Measurements from ENCODE around the gene OMP. TPM values are rescaled to one million over a fixed set of nuclear protein-coding genes. Genes with fewer than 3 reads are reported as not detected.

OMP gene
- total and polyA plus RNA-seq, 4 donors, result 0.33 to 0.56 TPM; not detected in 2

DNA sequence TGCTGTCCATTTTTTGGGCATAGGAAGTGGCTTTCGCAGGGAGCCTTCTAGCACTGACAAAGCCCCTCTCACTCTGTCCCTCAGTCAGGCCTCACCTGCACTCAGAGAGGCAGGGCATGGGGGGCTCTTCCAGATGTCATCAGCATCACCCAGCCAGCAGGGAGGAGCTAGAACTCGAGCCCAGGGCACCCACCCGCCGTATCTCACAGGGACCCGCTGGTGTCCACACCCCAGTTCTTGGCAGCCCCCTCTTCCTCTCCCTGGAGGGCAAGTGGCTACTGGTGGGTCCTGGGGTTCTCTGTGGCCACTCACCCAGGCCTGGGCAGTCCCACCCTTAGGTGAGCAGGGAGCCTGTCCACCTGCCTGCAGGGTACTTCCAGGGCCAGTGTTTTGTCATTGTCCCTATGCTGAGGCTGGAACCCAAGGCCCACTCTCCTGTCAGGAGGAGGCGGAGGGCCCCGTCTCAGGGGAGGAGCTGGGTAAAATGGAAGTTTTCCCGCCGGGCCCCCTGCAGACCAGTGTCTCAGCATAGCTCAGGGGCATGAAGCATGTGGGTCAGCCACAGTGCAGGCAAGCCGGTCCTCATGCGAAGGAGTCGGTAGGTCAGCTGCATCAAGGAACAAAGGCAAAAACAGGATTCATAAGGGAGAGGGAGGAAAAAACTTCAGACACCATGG, 47.2 kb downstream of the OMP start:
- Histone ChIP-seq H3K27me3 (ENCODE audit: control insufficient read depth, insufficient read depth, low read length) (peaks cover 8% of the 10 kb centered on the region), H3K4me1 (ENCODE audit: control insufficient read depth, insufficient read depth, low read length) (peaks cover 53% of the 10 kb centered on the region), H3K27ac (ENCODE audit: low read depth, low read length) (no peak overlapping the region), H3K9me3 (ENCODE audit: control insufficient read depth, insufficient read depth, low read length) (no peaks in the 10 kb centered on the region), H3K4me3 (ENCODE audit: low read depth, low read length) (no peak overlapping the region), H3K36me3 (ENCODE audit: control insufficient read depth, insufficient read depth, low read length) (no peaks in the 10 kb centered on the region)
- DNase-seq (ENCODE audit: low read depth in 4 of 6, low spot score in 6 of 6), result no peak
- 69% methylated on average over 12 of the region's 12 CpGs for WGBS (ENCODE audit: insufficient coverage)

GRCh38 chr11:77150836-77151235, 48.2 kb downstream of the OMP start:
- H3K27ac ChIP-seq (ENCODE audit: low read depth, low read length), result no peak overlapping the region
- no peaks in the 10 kb centered on the region for H3K36me3 ChIP-seq (ENCODE audit: control insufficient read depth, insufficient read depth, low read length)
- peaks cover 59% of the 10 kb centered on the region for H3K4me1 ChIP-seq (ENCODE audit: control insufficient read depth, insufficient read depth, low read length)
- 82% methylated on average over 9 of the region's 10 CpGs for WGBS (ENCODE audit: insufficient coverage)
- no peaks in the 10 kb centered on the region for H3K9me3 ChIP-seq (ENCODE audit: control insufficient read depth, insufficient read depth, low read length)
- no peak overlapping the region for H3K4me3 ChIP-seq (ENCODE audit: low read depth, low read length)
- peaks cover 8% of the 10 kb centered on the region for H3K27me3 ChIP-seq (ENCODE audit: control insufficient read depth, insufficient read depth, low read length)
- DNase-seq (ENCODE audit: low read depth in 4 of 6, low spot score in 6 of 6), result no peak

DNA sequence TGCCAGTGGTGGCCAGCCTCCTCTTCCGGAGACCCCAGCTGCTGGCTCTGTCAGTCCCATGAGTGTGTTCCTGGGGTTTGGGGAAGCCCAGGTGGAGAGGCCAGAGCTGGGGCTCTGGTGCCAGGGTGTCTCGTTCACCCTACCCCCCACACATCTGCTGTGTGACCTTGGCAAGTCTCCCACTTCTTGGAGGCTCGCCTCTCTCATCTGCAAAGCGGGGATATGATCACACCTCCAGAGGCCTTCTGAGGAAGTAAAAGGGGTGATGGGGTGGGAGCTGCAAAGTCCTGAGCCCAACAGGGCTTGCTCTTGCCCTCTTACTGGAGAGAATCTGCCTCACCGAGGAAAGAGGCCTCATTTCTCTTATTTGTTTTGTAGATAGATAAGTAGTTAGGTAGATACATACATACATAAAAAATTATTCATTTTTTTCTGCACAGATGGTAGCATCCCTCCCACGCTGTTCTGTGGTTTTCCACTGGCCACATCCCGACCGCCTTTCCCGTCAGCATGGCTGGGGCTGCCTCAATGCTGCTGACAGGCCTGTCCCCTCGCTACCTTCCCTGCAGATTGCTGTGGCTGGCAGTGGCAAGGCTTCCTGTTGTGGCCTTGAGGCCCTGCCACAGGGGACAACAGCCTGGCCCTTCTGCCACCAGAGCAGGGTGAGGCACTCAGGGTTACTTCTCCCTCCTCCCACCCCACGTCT, 49.3 kb downstream of the OMP start:
- 87% methylated on average over 6 of the region's 11 CpGs for WGBS (ENCODE audit: insufficient coverage)
- no peak for DNase-seq (ENCODE audit: low read depth in 4 of 6, low spot score in 6 of 6)
- H3K9me3 ChIP-seq (ENCODE audit: control insufficient read depth, insufficient read depth, low read length), result no peaks in the 10 kb centered on the region
- H3K27ac ChIP-seq (ENCODE audit: low read depth, low read length), result no peak overlapping the region
- no peak overlapping the region for H3K4me3 ChIP-seq (ENCODE audit: low read depth, low read length)
- H3K27me3 ChIP-seq (ENCODE audit: control insufficient read depth, insufficient read depth, low read length), result peaks cover 8% of the 10 kb centered on the region
- H3K36me3 ChIP-seq (ENCODE audit: control insufficient read depth, insufficient read depth, low read length), result peaks cover 3% of the 10 kb centered on the region
- H3K4me1 ChIP-seq (ENCODE audit: control insufficient read depth, insufficient read depth, low read length), result peaks cover 53% of the 10 kb centered on the region

DNA sequence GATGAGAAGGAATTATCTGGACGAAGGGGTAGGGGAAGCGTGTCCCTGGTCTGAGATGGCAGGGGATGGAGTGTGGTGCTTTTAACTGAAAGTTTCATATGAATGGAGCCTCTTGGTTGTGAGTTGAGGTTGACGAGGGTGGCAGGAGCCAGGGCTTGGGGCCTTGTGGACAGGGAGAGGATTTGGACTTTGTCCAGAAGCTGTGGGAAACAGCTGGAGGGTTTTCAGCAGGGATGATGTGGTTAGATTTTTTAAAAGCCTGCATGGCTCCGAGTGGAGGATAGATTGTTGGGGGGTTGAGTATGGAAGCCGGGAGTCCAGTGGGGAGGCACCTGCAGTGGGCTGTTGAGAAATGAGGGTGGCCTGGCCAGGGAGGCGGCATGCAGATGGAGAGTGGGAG, 50.2 kb downstream of the OMP start:
- 60% methylated on average over 6 of the region's 6 CpGs for WGBS (ENCODE audit: insufficient coverage)
- H3K27me3 ChIP-seq (ENCODE audit: control insufficient read depth, insufficient read depth, low read length), result peaks cover 5% of the 10 kb centered on the region
- no peaks in the 10 kb centered on the region for H3K9me3 ChIP-seq (ENCODE audit: control insufficient read depth, insufficient read depth, low read length)
- H3K4me3 ChIP-seq (ENCODE audit: low read depth, low read length), result no peak overlapping the region
- H3K4me1 ChIP-seq (ENCODE audit: control insufficient read depth, insufficient read depth, low read length), result peaks cover 45% of the 10 kb centered on the region
- no peak for DNase-seq (ENCODE audit: low read depth in 4 of 6, low spot score in 6 of 6)
- no peak overlapping the region for H3K27ac ChIP-seq (ENCODE audit: low read depth, low read length)
- H3K36me3 ChIP-seq (ENCODE audit: control insufficient read depth, insufficient read depth, low read length), result peaks cover 3% of the 10 kb centered on the region

Other genes with a start within 250 kb of the OMP start
- 10 to 100 TPM; 15.7 to 48.3 TPM for gene ACER3, start 241.9 kb upstream of the OMP start, total RNA-seq
- 10 to 100 TPM; 25.5 to 32.6 TPM for gene ACER3, start 241.9 kb upstream of the OMP start, polyA plus RNA-seq (ENCODE audit: insufficient read length in 2 of 2)
- not detected for gene B3GNT6, start 68.4 kb upstream of the OMP start, total RNA-seq
- gene B3GNT6, start 68.4 kb upstream of the OMP start, polyA plus RNA-seq (ENCODE audit: insufficient read length in 2 of 2), result under 1 TPM; 0.12 to 0.25 TPM
- 10 to 100 TPM; 10.7 to 13.8 TPM for gene CAPN5, start 35.9 kb upstream of the OMP start, total RNA-seq
- 10 to 100 TPM; 42.6 to 43.1 TPM for gene CAPN5, start 35.9 kb upstream of the OMP start, polyA plus RNA-seq (ENCODE audit: insufficient read length in 2 of 2)
- gene MYO7A, start 25.4 kb downstream of the OMP start, total RNA-seq, result 1 to 10 TPM; 3.0 to 6.0 TPM
- gene MYO7A, start 25.4 kb downstream of the OMP start, polyA plus RNA-seq (ENCODE audit: insufficient read length in 2 of 2), result 1 to 10 TPM; 3.9 to 4.4 TPM
- not detected for gene GDPD4, start 198.8 kb downstream of the OMP start, total RNA-seq
- under 1 TPM in 1 of 2 donors, not detected in 1; 0.44 TPM for gene GDPD4, start 198.8 kb downstream of the OMP start, polyA plus RNA-seq (ENCODE audit: insufficient read length in 2 of 2)

Measured in spinal cord (tissue), 10 donors.